Mucosa of rectum (tissue), 2 donors: Measurements from ENCODE around the gene CYBA.
"Not testable (repeated sequence)": the region's sequence is repeated elsewhere in the genome, so short reads cannot be mapped to it uniquely, and the experiment has no call there.

Experiments
- H3K27ac ChIP-seq, 2 donors: one replicate each; pipeline ENCODE4 v1.7.0; 2013; ENCODE audit warnings: inconsistent platforms in 2 of 2, low read depth in 2 of 2, low read length in 2 of 2
- H3K27me3 ChIP-seq, 2 donors: one replicate each; pipeline ENCODE4 v1.7.0; 2013; ENCODE audit warnings: low read length in 2 of 2; ENCODE audit not compliant: control insufficient read depth in 2 of 2, insufficient read depth in 2 of 2
- H3K36me3 ChIP-seq, 2 donors: one replicate each; pipeline ENCODE4 v1.7.0; 2013; ENCODE audit warnings: low read length in 2 of 2; ENCODE audit not compliant: control insufficient read depth in 2 of 2, insufficient read depth in 2 of 2
- H3K4me1 ChIP-seq, 2 donors: one replicate each; pipeline ENCODE4 v1.7.0; 2013; ENCODE audit warnings: low read length in 2 of 2, mild to moderate bottlenecking in 1 of 2; ENCODE audit not compliant: control insufficient read depth in 2 of 2, insufficient read depth in 2 of 2
- H3K4me3 ChIP-seq, 2 donors: one replicate each; pipeline ENCODE4 v1.7.0; 2013; ENCODE audit warnings: low read length in 2 of 2
- H3K9ac ChIP-seq, 2 donors: one replicate each; pipeline ENCODE4 v1.7.0; 2013; ENCODE audit warnings: low read length in 2 of 2, low read depth in 1 of 2, mild to moderate bottlenecking in 1 of 2
- H3K9me3 ChIP-seq, 2 donors: one replicate each; pipeline ENCODE4 v1.7.0; 2013; ENCODE audit warnings: low read length in 2 of 2; ENCODE audit not compliant: control insufficient read depth in 2 of 2
- donor health status: healthy.
- donor health status: Normal muscosa, but diverticular disease.

The CYBA gene

GRCh38 chr16:88677721-88678120 lies 26.9 kb upstream of the CYBA start:
- H3K27ac ChIP-seq: no peak overlapping the region
- no peak overlapping the region for H3K9ac ChIP-seq
- no peaks in the 10 kb centered on the region for H3K9me3 ChIP-seq
- H3K36me3 ChIP-seq: no peaks in the 10 kb centered on the region
- H3K4me1 ChIP-seq: peaks cover 2 to 7% of the 10 kb centered on the region in 2 donors
- H3K27me3 ChIP-seq: peaks cover 0 to 10% of the 10 kb centered on the region in 2 donors
- H3K4me3 ChIP-seq: no peak overlapping the region

GRCh38 chr16:88676502-88677242 lies 25.8 kb upstream of the CYBA start:
- Histone ChIP-seq H3K27ac (no peak overlapping the region), H3K27me3 (peaks cover 0 to 10% of the 10 kb centered on the region in 2 donors), H3K4me1 (peaks cover 2 to 4% of the 10 kb centered on the region in 2 donors), H3K9me3 (no peaks in the 10 kb centered on the region), H3K9ac (no peak overlapping the region), H3K4me3 (no peak overlapping the region), H3K36me3 (no peaks in the 10 kb centered on the region)

- no peak overlapping the region for H3K9ac ChIP-seq
- no peaks in the 10 kb centered on the region for H3K4me1 ChIP-seq
- H3K36me3 ChIP-seq: no peaks in the 10 kb centered on the region
- peaks cover 0 to 6% of the 10 kb centered on the region in 2 donors for H3K27me3 ChIP-seq
- H3K27ac ChIP-seq: no peak overlapping the region
- H3K4me3 ChIP-seq: no peak overlapping the region
- H3K9me3 ChIP-seq: no peaks in the 10 kb centered on the region
Observed at GRCh38 chr16:88673716-88674379, 23.0 kb upstream of the CYBA start.

GRCh38 chr16:88672776-88673175 lies 21.9 kb upstream of the CYBA start:
- no peaks in the 10 kb centered on the region for H3K27me3 ChIP-seq
- no peak overlapping the region for H3K4me3 ChIP-seq
- no peaks in the 10 kb centered on the region for H3K4me1 ChIP-seq
- no peaks in the 10 kb centered on the region for H3K9me3 ChIP-seq
- H3K36me3 ChIP-seq: no peaks in the 10 kb centered on the region
- H3K9ac ChIP-seq: no peak overlapping the region
- no peak overlapping the region for H3K27ac ChIP-seq

GRCh38 chr16:88671806-88672205 lies 21.0 kb upstream of the CYBA start:
- H3K36me3 ChIP-seq: no peaks in the 10 kb centered on the region
- H3K9me3 ChIP-seq: no peaks in the 10 kb centered on the region
- no peaks in the 10 kb centered on the region for H3K4me1 ChIP-seq
- no peaks in the 10 kb centered on the region for H3K27me3 ChIP-seq
- H3K4me3 ChIP-seq: no peak overlapping the region
- no peak overlapping the region for H3K27ac ChIP-seq
- H3K9ac ChIP-seq: no peak overlapping the region

- H3K27ac ChIP-seq: no peak overlapping the region
- H3K4me3 ChIP-seq: no peak overlapping the region
- no peaks in the 10 kb centered on the region for H3K36me3 ChIP-seq
- no peaks in the 10 kb centered on the region for H3K27me3 ChIP-seq
- no peak overlapping the region for H3K9ac ChIP-seq
- no peaks in the 10 kb centered on the region for H3K4me1 ChIP-seq
- H3K9me3 ChIP-seq: no peaks in the 10 kb centered on the region
Observed at GRCh38 chr16:88669980-88670379, 19.1 kb upstream of the CYBA start.

GRCh38 chr16:88669493-88669892 lies 18.6 kb upstream of the CYBA start:
- H3K27me3 ChIP-seq, H3K36me3 ChIP-seq, H3K4me1 ChIP-seq, H3K9ac ChIP-seq, H3K4me3 ChIP-seq, H3K27ac ChIP-seq, H3K9me3 ChIP-seq: not testable (repeated sequence)

- H3K4me1 ChIP-seq: peaks cover 0 to 1% of the 10 kb centered on the region in 2 donors
- H3K36me3 ChIP-seq: no peaks in the 10 kb centered on the region
- H3K9me3 ChIP-seq: no peaks in the 10 kb centered on the region
- no peak overlapping the region for H3K9ac ChIP-seq
- H3K27me3 ChIP-seq: no peaks in the 10 kb centered on the region
- H3K4me3 ChIP-seq: no peak overlapping the region
- no peak overlapping the region for H3K27ac ChIP-seq
Observed at GRCh38 chr16:88667461-88667860, 16.6 kb upstream of the CYBA start.

- Histone ChIP-seq H3K9ac (no peak overlapping the region), H3K4me3 (no peak overlapping the region), H3K27ac (no peak overlapping the region), H3K4me1 (peaks cover 4 to 8% of the 10 kb centered on the region in 2 donors), H3K36me3 (no peaks in the 10 kb centered on the region), H3K27me3 (no peaks in the 10 kb centered on the region), H3K9me3 (no peaks in the 10 kb centered on the region)
Observed at GRCh38 chr16:88665570-88665969, 14.7 kb upstream of the CYBA start.

GRCh38 chr16:88665148-88665547 lies 14.3 kb upstream of the CYBA start:
- Histone ChIP-seq H3K9ac (no peak overlapping the region), H3K4me1 (peaks cover 4 to 8% of the 10 kb centered on the region in 2 donors), H3K4me3 (no peak overlapping the region), H3K27me3 (no peaks in the 10 kb centered on the region), H3K36me3 (no peaks in the 10 kb centered on the region), H3K27ac (no peak overlapping the region), H3K9me3 (no peaks in the 10 kb centered on the region)
